Endothelial cell (in vitro differentiated cells): ENCODE measurements around the gene DYSF. TPM values are rescaled to one million over a fixed set of nuclear protein-coding genes. Genes with fewer than 3 reads are reported as not detected.

Experiments used
- DNase-seq: peaks from one replicate; pipeline ENCODE4 v3.0.0; 2021; ENCODE audit warnings: low spot score
- H3K27ac Mint-ChIP-seq: one replicate; pipeline ENCODE4 v1.8.0; 2021; ENCODE audit warnings: mixed read lengths, inconsistent platforms; ENCODE audit not compliant: unreplicated experiment
- H3K27me3 Mint-ChIP-seq: one replicate; pipeline ENCODE4 v1.8.0; 2021; ENCODE audit warnings: mild to moderate bottlenecking, moderate library complexity, mixed read lengths, inconsistent platforms; ENCODE audit not compliant: unreplicated experiment
- H3K36me3 Mint-ChIP-seq: one replicate; pipeline ENCODE4 v1.8.0; 2021; ENCODE audit warnings: mild to moderate bottlenecking, low read depth, mixed read lengths, inconsistent platforms; ENCODE audit not compliant: unreplicated experiment
- H3K4me1 Mint-ChIP-seq: one replicate; pipeline ENCODE4 v1.8.0; 2021; ENCODE audit warnings: mild to moderate bottlenecking, mixed read lengths, inconsistent platforms; ENCODE audit not compliant: unreplicated experiment
- H3K4me3 Mint-ChIP-seq: one replicate; pipeline ENCODE4 v1.8.0; 2021; ENCODE audit warnings: mild to moderate bottlenecking, mixed read lengths, inconsistent platforms; ENCODE audit not compliant: unreplicated experiment
- H3K9me3 Mint-ChIP-seq: one replicate; pipeline ENCODE4 v1.8.0; 2021; ENCODE audit warnings: mixed read lengths, inconsistent platforms; ENCODE audit not compliant: unreplicated experiment
- CTCF ChIP-seq: fragments of 200-600 bp; sonication (generic); IDR thresholded peaks from one replicate; pipeline ENCODE4 v1.5.0; 2021; ENCODE audit warnings: antibody characterized with exemption; ENCODE audit not compliant: unreplicated experiment
- total RNA-seq: library from RNA; stranded (reverse); fragmentation: NEBNext Ultra II Directional; extraction: Animal tissue kit (Norgen Biotek cat#: 25700); gene quantifications from one replicate; pipeline ENCODE4 v1.2.1, GENCODE V29; 2021; ENCODE audit not compliant: unreplicated experiment

DYSF gene
- total RNA-seq, 1 donor from 2014 or later = 566 TPM

GRCh38 chr2:71544919-71545571 lies 91.7 kb downstream of the DYSF start:
- H3K4me1 Mint-ChIP-seq = peaks cover 25% of the 10 kb centered on the region
- peaks cover 64% of the 10 kb centered on the region for H3K36me3 Mint-ChIP-seq
- peaks cover 24% of the 10 kb centered on the region for H3K27me3 Mint-ChIP-seq
- peak overlapping the region; percentile 70 for H3K27ac Mint-ChIP-seq
- no peak for TF ChIP-seq CTCF
- DNase-seq = peak; percentile 19
- H3K9me3 Mint-ChIP-seq = no peaks in the 10 kb centered on the region
- peak overlapping the region; percentile 56 for H3K4me3 Mint-ChIP-seq

- Mint-ChIP-seq H3K4me3 (peak overlapping the region; percentile 47), H3K9me3 (no peaks in the 10 kb centered on the region), H3K36me3 (peaks cover 68% of the 10 kb centered on the region), H3K4me1 (peaks cover 25% of the 10 kb centered on the region), H3K27ac (peak overlapping the region; percentile 70), H3K27me3 (peaks cover 24% of the 10 kb centered on the region)
- peak; percentile 61 for DNase-seq
- TF ChIP-seq CTCF = peak; percentile 31
Observed at GRCh38 chr2:71545572-71546274, 92.4 kb downstream of the DYSF start.

- H3K4me1 Mint-ChIP-seq = peaks cover 25% of the 10 kb centered on the region
- peaks cover 26% of the 10 kb centered on the region for H3K27me3 Mint-ChIP-seq
- TF ChIP-seq CTCF = no peak
- no peak for DNase-seq
- H3K9me3 Mint-ChIP-seq = no peaks in the 10 kb centered on the region
- H3K4me3 Mint-ChIP-seq = peak overlapping the region; percentile 47
- no peak overlapping the region for H3K27ac Mint-ChIP-seq
- H3K36me3 Mint-ChIP-seq = peaks cover 73% of the 10 kb centered on the region
Observed at GRCh38 chr2:71546275-71546638, 92.9 kb downstream of the DYSF start.

- Mint-ChIP-seq H3K9me3 (no peaks in the 10 kb centered on the region), H3K4me3 (peak overlapping the region; percentile 76), H3K27ac (peak overlapping the region; percentile 70), H3K27me3 (peaks cover 31% of the 10 kb centered on the region), H3K4me1 (peaks cover 25% of the 10 kb centered on the region), H3K36me3 (peaks cover 76% of the 10 kb centered on the region)
- DNase-seq = no peak
- TF ChIP-seq CTCF = no peak
Observed at GRCh38 chr2:71546777-71547281, 93.5 kb downstream of the DYSF start.
